Measurements from ENCODE around the gene INPP5A.

INPP5A gene

GRCh38 chr10:132707776-132708171, 170.2 kb downstream of the INPP5A start:
- no peak for DNase-seq
- TF ChIP-seq GATA1 (IDR thresholded peaks at IDR 0.05; ENCODE audit: low read depth, low read length) = no peak
- no peak for TF ChIP-seq POLR2A (IDR thresholded peaks at IDR 0.05; ENCODE audit: low read length)

- no peak for DNase-seq
- TF ChIP-seq GATA1 (IDR thresholded peaks at IDR 0.05; ENCODE audit: low read depth, low read length) (no peak), POLR2A (IDR thresholded peaks at IDR 0.05; ENCODE audit: low read length) (no peak)
Measured at GRCh38 chr10:132708441-132708840, 170.9 kb downstream of the INPP5A start.

- TF ChIP-seq GATA1 (IDR thresholded peaks at IDR 0.05; ENCODE audit: low read depth, low read length) (no peak), POLR2A (IDR thresholded peaks at IDR 0.05; ENCODE audit: low read length) (no peak)
- no peak for DNase-seq
Measured at GRCh38 chr10:132708936-132709335, 171.3 kb downstream of the INPP5A start.

GRCh38 chr10:132709471-132709951, 171.9 kb downstream of the INPP5A start:
- no peak for DNase-seq
- TF ChIP-seq POLR2A (IDR thresholded peaks at IDR 0.05; ENCODE audit: low read length) (no peak), GATA1 (IDR thresholded peaks at IDR 0.05; ENCODE audit: low read depth, low read length) (no peak)

- no peak for DNase-seq
- TF ChIP-seq POLR2A (IDR thresholded peaks at IDR 0.05; ENCODE audit: low read length) = no peak
Measured at GRCh38 chr10:132710036-132710686, 172.6 kb downstream of the INPP5A start.

- no peak for DNase-seq
- TF ChIP-seq GATA1 (IDR thresholded peaks at IDR 0.05; ENCODE audit: low read depth, low read length) = no peak
- no peak for TF ChIP-seq POLR2A (IDR thresholded peaks at IDR 0.05; ENCODE audit: low read length)
Measured at GRCh38 chr10:132710746-132711612, 173.4 kb downstream of the INPP5A start.

GRCh38 chr10:132711613-132712121, 174.1 kb downstream of the INPP5A start:
- no peak for TF ChIP-seq POLR2A (IDR thresholded peaks at IDR 0.05; ENCODE audit: low read length)
- TF ChIP-seq GATA1 (IDR thresholded peaks at IDR 0.05; ENCODE audit: low read depth, low read length) = no peak
- no peak for DNase-seq

GRCh38 chr10:132712291-132712690, 174.7 kb downstream of the INPP5A start:
- no peak for TF ChIP-seq POLR2A (IDR thresholded peaks at IDR 0.05; ENCODE audit: low read length)
- no peak for TF ChIP-seq GATA1 (IDR thresholded peaks at IDR 0.05; ENCODE audit: low read depth, low read length)
- no peak for DNase-seq

GRCh38 chr10:132712743-132713142, 175.2 kb downstream of the INPP5A start:
- DNase-seq = no peak
- TF ChIP-seq GATA1 (IDR thresholded peaks at IDR 0.05; ENCODE audit: low read depth, low read length) = no peak
- TF ChIP-seq POLR2A (IDR thresholded peaks at IDR 0.05; ENCODE audit: low read length) = no peak

GRCh38 chr10:132713421-132714095, 176.0 kb downstream of the INPP5A start:
- TF ChIP-seq GATA1 (IDR thresholded peaks at IDR 0.05; ENCODE audit: low read depth, low read length) (no peak), POLR2A (IDR thresholded peaks at IDR 0.05; ENCODE audit: low read length) (no peak)
- DNase-seq = no peak

GRCh38 chr10:132714096-132714985, 176.8 kb downstream of the INPP5A start:
- DNase-seq = no peak
- TF ChIP-seq POLR2A (IDR thresholded peaks at IDR 0.05; ENCODE audit: low read length) = no peak
- no peak for TF ChIP-seq GATA1 (IDR thresholded peaks at IDR 0.05; ENCODE audit: low read depth, low read length)

GRCh38 chr10:132714986-132715775, 177.6 kb downstream of the INPP5A start:
- TF ChIP-seq POLR2A (IDR thresholded peaks at IDR 0.05; ENCODE audit: low read length) = no peak
- TF ChIP-seq GATA1 (IDR thresholded peaks at IDR 0.05; ENCODE audit: low read depth, low read length) = no peak
- no peak for DNase-seq

Data from erythroblast (primary cell).